AG20443 (cell line): ENCODE results near the gene CTDNEP1.
A peak's percentile ranks its signal among the peaks of the same experiment; 100 is the strongest.

Experiments used
- DNase-seq: peaks from one replicate; pipeline ENCODE4 v3.0.0; 2012; ENCODE audit warnings: low spot score, mixed read lengths

CTDNEP1 gene

GRCh38 chr17:7280519-7281073, 29.1 kb upstream of the CTDNEP1 start:
- DNase-seq, result peak; percentile 90

- no peak for DNase-seq
These were observed 27.9 kb upstream of the CTDNEP1 start for GRCh38 chr17:7279448-7279847.

GRCh38 chr17:7266784-7267183, 15.2 kb upstream of the CTDNEP1 start:
- no peak for DNase-seq

DNA sequence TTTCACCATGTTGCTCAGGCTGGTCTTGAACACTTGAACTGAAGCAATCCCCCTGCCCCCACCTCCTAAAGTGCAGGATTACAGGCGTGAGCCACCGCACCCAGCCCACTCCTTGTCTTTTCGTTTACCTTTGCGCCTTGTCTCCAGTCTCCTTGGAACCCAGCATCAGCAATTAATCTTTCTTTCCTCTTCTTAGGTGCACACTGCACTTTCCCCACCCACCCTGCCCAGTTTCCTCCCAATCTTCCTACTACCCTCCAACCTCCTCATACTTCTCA, 12.2 kb upstream of the CTDNEP1 start:
- no peak for DNase-seq

DNA sequence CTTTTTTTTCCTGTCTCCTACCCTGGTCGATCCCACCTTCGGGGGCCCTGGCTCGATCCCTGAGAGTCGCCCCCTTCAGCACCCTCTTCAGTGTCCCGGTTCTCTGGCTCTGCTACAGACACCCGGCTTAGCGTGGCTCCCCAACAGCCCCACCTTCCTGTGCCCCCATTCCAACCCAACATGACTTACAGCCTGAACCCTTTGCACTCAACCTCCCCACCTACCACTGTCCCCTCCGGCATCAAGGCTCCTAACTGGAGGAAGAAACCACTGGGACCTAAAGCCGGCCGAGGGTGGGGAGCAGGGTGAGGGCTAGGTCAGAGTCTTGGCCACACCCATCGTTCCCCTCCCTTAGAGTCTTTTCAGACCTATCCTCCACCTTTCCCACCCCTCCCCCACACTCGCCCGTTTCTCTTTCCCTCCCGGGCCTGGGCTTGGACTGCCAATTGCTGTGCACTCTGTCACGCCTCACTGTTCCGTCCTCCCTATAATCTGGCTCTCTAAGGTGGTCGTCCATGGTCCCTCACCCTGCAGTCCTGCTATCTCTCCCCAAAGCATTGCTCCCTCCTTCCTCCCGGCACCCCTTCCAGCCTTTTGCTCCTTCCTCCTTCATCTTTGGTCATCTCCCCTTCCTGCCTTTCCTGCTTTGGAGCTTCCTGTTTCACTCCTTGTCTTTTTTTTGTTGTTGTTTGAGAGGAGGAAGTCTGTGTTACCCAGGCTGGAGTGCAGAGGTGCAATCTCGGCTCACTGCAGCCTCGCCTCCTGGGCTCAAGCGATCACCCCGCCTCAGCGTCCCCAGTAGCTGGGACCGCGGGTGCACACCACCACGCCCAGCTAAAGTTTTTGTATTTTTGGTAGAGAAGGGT, 11.6 kb upstream of the CTDNEP1 start:
- DNase-seq, result no peak

GRCh38 chr17:7262192-7262934, 10.8 kb upstream of the CTDNEP1 start, which contains the start of gene CLDN7:
Gene CLDN7, minus strand, starts transcription at chr17:7262478. Its CDS starts 435 bp downstream, at chr17:7262043.
- no peak for DNase-seq

- peak; percentile 41 for DNase-seq
These were observed 10.1 kb upstream of the CTDNEP1 start for GRCh38 chr17:7261379-7262191.

- DNase-seq, result peak; percentile 62
These were observed 9.3 kb upstream of the CTDNEP1 start for GRCh38 chr17:7260651-7261378.

- no peak for DNase-seq
These were observed 8.6 kb upstream of the CTDNEP1 start for GRCh38 chr17:7260151-7260550.

GRCh38 chr17:7259555-7259889, 8.0 kb upstream of the CTDNEP1 start:
- no peak for DNase-seq

DNA sequence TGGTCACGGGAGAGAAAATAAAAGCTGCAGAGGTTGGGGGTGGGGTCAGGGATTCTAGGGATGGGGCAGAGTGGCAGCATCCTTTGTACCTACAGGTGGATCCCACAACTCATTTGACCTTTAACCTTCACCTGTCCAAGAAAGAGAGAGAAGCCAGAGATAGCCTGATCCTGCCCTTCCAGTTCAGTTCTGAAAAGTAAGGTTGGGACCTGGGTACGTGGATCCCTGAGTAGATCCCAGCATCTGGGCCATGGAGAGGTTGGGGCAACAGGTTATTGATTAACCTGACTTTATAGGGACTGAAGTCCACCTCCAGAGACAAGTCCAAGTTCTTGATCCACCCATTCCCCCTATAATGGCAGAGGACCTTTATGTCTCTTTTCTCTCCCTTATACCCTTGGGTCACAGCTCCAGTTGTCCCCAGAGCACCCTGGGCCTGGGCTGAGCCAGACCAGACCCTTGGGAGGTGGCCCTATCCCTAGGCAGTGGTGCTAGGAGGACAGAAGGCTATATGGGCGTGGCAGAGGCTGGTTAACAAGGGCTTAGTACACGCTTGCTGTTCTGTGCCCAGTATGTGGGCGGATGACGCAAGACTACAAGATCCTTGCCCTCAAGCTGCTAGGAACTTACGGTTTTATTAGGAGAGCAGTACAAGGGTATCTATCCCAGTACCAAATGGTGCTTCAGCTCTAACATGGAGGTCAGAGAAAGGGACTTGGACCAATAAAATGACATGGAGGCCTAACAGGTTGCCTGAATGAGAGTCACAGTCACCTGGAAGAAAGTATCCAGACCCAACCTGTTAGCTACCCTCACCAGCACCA, 7.4 kb upstream of the CTDNEP1 start:
- no peak for DNase-seq

- no peak for DNase-seq
These were observed 5.4 kb upstream of the CTDNEP1 start for GRCh38 chr17:7256766-7257456.

GRCh38 chr17:7254511-7254910, 3.0 kb upstream of the CTDNEP1 start:
- no peak for DNase-seq

DNA sequence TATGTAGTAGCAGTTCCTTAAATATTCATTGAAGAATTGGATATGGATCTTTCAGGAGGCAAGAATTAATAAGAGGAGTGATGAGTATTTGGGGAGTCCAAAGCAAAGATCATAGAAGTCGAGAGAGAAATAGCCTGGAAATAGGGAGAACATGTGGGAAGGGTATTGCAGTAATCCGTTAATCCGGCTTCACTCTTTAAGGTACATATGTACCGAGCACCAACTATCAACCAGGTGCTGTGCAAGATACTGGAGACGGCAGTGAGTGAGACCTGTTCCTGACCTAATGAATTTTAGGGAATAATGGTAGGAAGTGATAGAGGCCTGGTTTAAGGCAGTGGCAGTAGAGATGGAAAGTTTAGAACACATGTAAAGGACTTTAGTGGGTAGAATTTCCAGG, 1.5 kb upstream of the CTDNEP1 start:
- no peak for DNase-seq

- DNase-seq, result peak; percentile 92
These were observed 876 bp upstream of the CTDNEP1 start, which contains the start of gene ELP5 for GRCh38 chr17:7252176-7253043. Gene ELP5, plus strand, starts transcription at chr17:7252215. Its CDS starts 336 bp downstream, at chr17:7252551.

- DNase-seq, result no peak
These were observed 573 bp downstream of the CTDNEP1 start for GRCh38 chr17:7250695-7251627.

- no peak for DNase-seq
These were observed 1.7 kb downstream of the CTDNEP1 start for GRCh38 chr17:7249830-7250229.

DNA sequence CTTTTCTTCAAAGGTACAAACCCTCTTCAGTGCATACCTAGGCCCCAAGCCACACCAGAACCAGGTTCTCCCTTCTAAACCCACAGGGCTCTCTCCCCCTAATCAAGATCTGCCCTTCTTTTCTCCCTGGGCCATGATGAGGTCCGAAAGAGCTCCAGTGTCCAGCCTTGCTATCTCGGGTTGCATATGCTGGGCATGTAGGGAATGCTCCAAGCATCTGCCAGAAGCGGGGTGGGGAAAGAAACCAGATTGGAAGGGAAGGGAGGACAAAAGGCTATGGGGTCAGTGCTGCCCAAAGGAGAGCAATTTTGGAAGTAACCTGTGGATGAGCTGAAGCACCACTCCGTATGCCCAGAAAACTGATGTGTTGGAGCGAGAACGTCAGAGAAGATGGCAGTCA, 2.3 kb downstream of the CTDNEP1 start:
- no peak for DNase-seq
